DND-41 (cell line): Measurements from ENCODE around the gene GIPC3.

Experiments used
- ATAC-seq: fragments of 200-7000 bp; cut with Tn5 transposase; 3 replicates; pipeline ENCODE4 v1.9.1; 2021; ENCODE audit warnings: low read depth; ENCODE audit not compliant: insufficient read depth
- DNase-seq: peaks from one replicate; pipeline ENCODE4 v3.0.0-alpha.2; 2020
- H2AFZ ChIP-seq: 2 replicates; pipeline ENCODE4 v1.6.0; 2012; ENCODE audit warnings: low read depth, low read length
- H3K27ac ChIP-seq: 2 replicates; pipeline ENCODE4 v1.5.1; 2012; ENCODE audit warnings: low read length, inconsistent platforms
- H3K27me3 ChIP-seq: fragments of 200-600 bp; sonication (generic); 2 replicates; pipeline ENCODE4 v1.6.0; 2012; ENCODE audit warnings: low read length, mild to moderate bottlenecking, inconsistent platforms; ENCODE audit not compliant: insufficient read depth, poor library complexity
- H3K36me3 ChIP-seq: 2 replicates; pipeline ENCODE4 v1.5.1; 2012; ENCODE audit warnings: low read length, inconsistent platforms; ENCODE audit not compliant: insufficient read depth
- H3K4me1 ChIP-seq: 2 replicates; pipeline ENCODE4 v1.5.1; 2012; ENCODE audit warnings: mild to moderate bottlenecking, low read length; ENCODE audit not compliant: insufficient read depth
- H3K4me2 ChIP-seq: 2 replicates; pipeline ENCODE4 v1.6.0; 2012; ENCODE audit warnings: mild to moderate bottlenecking, moderate library complexity, low read length, inconsistent platforms; ENCODE audit not compliant: insufficient read depth
- H3K4me3 ChIP-seq, 2 experiments: fragments of 200-600 bp in 1 of 2; shearing (Covaris generic) in 1 of 2; 2 replicates each; pipeline ENCODE4 v1.5.1; 2012 to 2016; ENCODE audit warnings: inconsistent platforms in 2 of 2, low read length in 2 of 2, mild to moderate bottlenecking in 2 of 2, low read depth in 1 of 2, moderate library complexity in 1 of 2
- H3K79me2 ChIP-seq: 2 replicates; pipeline ENCODE4 v1.6.0; 2012; ENCODE audit warnings: low read length, inconsistent platforms; ENCODE audit not compliant: insufficient read depth
- H3K9ac ChIP-seq: 2 replicates; pipeline ENCODE4 v1.6.0; 2012; ENCODE audit warnings: low read depth, mild to moderate bottlenecking, inconsistent platforms, low read length, moderate library complexity
- H3K9me3 ChIP-seq: 2 replicates; pipeline ENCODE4 v1.5.1; 2012; ENCODE audit warnings: low read length, moderate library complexity, mild to moderate bottlenecking, inconsistent platforms; ENCODE audit not compliant: insufficient read depth, severe bottlenecking
- H4K20me1 ChIP-seq: 2 replicates; pipeline ENCODE4 v1.6.0; 2012; ENCODE audit warnings: low read length; ENCODE audit not compliant: insufficient read depth
- CTCF ChIP-seq: IDR thresholded peaks from 2 replicates; pipeline ENCODE4 v1.5.1; 2012; ENCODE audit warnings: borderline replicate concordance, low read length, moderate library complexity, mild to moderate bottlenecking; ENCODE audit not compliant: poor library complexity, severe bottlenecking; ENCODE audit errors: extremely low read depth
- EZH2 ChIP-seq: IDR thresholded peaks from 3 replicates; pipeline ENCODE4 v1.6.1; 2012; ENCODE audit warnings: borderline replicate concordance, low read depth, mild to moderate bottlenecking, moderate library complexity, low read length, inconsistent platforms; ENCODE audit not compliant: severe bottlenecking

The GIPC3 gene

GRCh38 chr19:3538258-3538929 lies 46.9 kb upstream of the GIPC3 start:
- no peak for ATAC-seq
- Histone ChIP-seq H2AFZ (no peak overlapping the region), H3K4me3 (no peak overlapping the region), H3K9ac (no peak overlapping the region), H3K27ac (no peak overlapping the region), H3K4me1 (no peaks in the 10 kb centered on the region), H3K4me2 (no peak overlapping the region), H3K9me3 (no peaks in the 10 kb centered on the region), H4K20me1 (peaks cover 35% of the 10 kb centered on the region), H3K36me3 (peaks cover 62% of the 10 kb centered on the region), H3K27me3 (no peaks in the 10 kb centered on the region), H3K79me2 (no peaks in the 10 kb centered on the region)
- DNase-seq, result no peak
- TF ChIP-seq EZH2 (no peak), CTCF (no peak)

GRCh38 chr19:3538965-3539755 lies 46.1 kb upstream of the GIPC3 start, which contains the start of gene TEKTIP1:
Gene TEKTIP1, plus strand, starts transcription at chr19:3539174. Its CDS starts 4 bp downstream, at chr19:3539178.
- H3K9ac ChIP-seq, result no peak within 1 kb of the TSS
- H3K27ac ChIP-seq, result no peak within 1 kb of the TSS
- DNase-seq, result no peak

GRCh38 chr19:3539756-3540118 lies 45.5 kb upstream of the GIPC3 start:
- no peak for ATAC-seq
- no peak overlapping the region for H3K4me2 ChIP-seq
- TF ChIP-seq CTCF (no peak), EZH2 (no peak)

More at GRCh38 chr19:3538965-3539755, 46.1 kb upstream of the GIPC3 start, which contains the start of gene TEKTIP1:
- H3K4me2 ChIP-seq, result no peak within 1 kb of the TSS
- no peak within 1 kb of the TSS for H3K4me3 ChIP-seq
- H2AFZ ChIP-seq, result no peak within 1 kb of the TSS
- TF ChIP-seq EZH2 (no peak), CTCF (no peak)
- peaks cover 61% of the 10 kb centered on the region for H3K36me3 ChIP-seq
- H3K4me1 ChIP-seq, result no peaks in the 10 kb centered on the region
- peaks cover 35% of the 10 kb centered on the region for H4K20me1 ChIP-seq
- H3K9me3 ChIP-seq, result no peaks in the 10 kb centered on the region
- no peaks in the 10 kb centered on the region for H3K27me3 ChIP-seq
- no peaks in the 10 kb centered on the region for H3K79me2 ChIP-seq
- ATAC-seq, result no peak

More at GRCh38 chr19:3539756-3540118, 45.5 kb upstream of the GIPC3 start:
- Histone ChIP-seq H2AFZ (no peak overlapping the region), H4K20me1 (peaks cover 31% of the 10 kb centered on the region), H3K4me1 (no peaks in the 10 kb centered on the region), H3K9ac (no peak overlapping the region), H3K27me3 (no peaks in the 10 kb centered on the region), H3K27ac (no peak overlapping the region), H3K79me2 (no peaks in the 10 kb centered on the region), H3K4me3 (no peak overlapping the region), H3K9me3 (no peaks in the 10 kb centered on the region), H3K36me3 (peaks cover 60% of the 10 kb centered on the region)
- DNase-seq, result no peak
